HG02938 (cell line): ENCODE measurements around the gene NECAP2.
"Not testable (repeated sequence)": the region's sequence is repeated elsewhere in the genome, so short reads cannot be mapped to it uniquely, and the experiment has no call there.

Source experiments
- ATAC-seq: cut with Tn5 transposase; IDR thresholded peaks from one replicate; pipeline ENCODE4 v1.9.1; 2021; ENCODE audit warnings: mild to moderate bottlenecking, moderate library complexity; ENCODE audit not compliant: unreplicated experiment

The NECAP2 gene

GRCh38 chr1:16492937-16493336, 52.4 kb downstream of the NECAP2 start:
- ATAC-seq, result not testable (repeated sequence)

- ATAC-seq, result not testable (repeated sequence)
Measured at GRCh38 chr1:16493731-16494130, 53.2 kb downstream of the NECAP2 start.

DNA sequence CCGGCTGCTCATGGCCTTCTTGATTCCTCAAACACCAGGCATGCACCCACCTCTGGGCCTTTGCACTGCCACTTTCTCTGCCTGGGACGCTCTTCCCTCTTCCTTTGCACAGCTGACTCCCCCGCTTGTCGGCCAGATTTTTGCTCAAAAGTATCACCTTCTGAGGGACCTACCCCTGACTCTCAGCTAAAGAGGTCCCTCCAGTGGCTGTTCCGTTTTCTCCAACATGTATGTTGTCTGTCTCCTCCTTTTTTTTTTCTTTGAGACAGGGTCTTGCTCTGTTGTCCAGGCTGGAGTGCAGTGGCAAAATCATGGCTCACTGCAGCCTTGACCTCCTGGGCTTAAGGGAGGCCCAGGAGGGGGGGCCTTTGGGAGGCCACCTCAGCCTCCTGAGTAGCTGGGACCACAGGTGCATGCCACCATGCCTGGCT, 57.0 kb downstream of the NECAP2 start:
- not testable (repeated sequence) for ATAC-seq

DNA sequence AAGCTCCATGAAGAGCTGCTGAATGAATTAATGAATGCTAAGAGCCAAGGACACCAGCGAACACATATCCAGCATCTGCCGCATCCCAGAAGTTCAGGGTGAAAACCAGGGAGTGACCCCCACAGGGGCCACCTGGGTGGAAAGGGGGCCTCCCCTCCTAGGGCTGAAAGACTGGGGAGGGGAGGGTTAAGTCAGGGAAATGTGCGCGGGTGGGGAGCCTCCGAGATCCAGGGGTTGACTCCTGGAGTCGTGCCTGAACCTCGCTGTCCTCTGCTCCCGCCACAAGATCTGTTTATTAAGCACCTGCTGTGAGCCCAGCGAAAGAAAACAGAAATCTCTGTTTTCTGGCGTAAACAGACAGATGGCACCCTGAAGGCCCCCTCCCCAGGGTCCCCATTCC, 57.5 kb downstream of the NECAP2 start:
- ATAC-seq, result not testable (repeated sequence)

GRCh38 chr1:16498573-16499413, 58.3 kb downstream of the NECAP2 start:
- peak; percentile 64 for ATAC-seq

GRCh38 chr1:16500466-16500865, 59.9 kb downstream of the NECAP2 start:
- not testable (repeated sequence) for ATAC-seq

DNA sequence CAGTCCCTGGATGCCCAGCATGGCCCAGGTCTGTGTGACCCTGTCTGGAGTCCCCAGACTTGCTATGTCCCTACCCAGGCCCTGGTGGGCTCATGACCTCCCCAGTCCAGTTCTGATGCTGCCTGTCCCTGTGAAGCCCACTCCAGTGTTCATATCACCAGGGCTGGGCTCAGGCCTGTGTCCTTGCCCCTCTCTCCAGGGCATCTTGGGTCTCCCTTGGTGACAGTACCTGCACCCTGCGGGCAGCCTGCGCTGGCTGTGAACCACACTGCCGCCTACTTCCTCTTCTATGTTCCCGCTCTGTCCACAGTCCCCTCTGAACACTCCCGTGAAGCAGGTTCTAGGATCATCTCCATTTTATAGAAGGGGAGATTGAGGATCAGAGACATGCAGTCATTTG, 60.5 kb downstream of the NECAP2 start:
- not testable (repeated sequence) for ATAC-seq

GRCh38 chr1:16501446-16501845, 60.9 kb downstream of the NECAP2 start:
- not testable (repeated sequence) for ATAC-seq

DNA sequence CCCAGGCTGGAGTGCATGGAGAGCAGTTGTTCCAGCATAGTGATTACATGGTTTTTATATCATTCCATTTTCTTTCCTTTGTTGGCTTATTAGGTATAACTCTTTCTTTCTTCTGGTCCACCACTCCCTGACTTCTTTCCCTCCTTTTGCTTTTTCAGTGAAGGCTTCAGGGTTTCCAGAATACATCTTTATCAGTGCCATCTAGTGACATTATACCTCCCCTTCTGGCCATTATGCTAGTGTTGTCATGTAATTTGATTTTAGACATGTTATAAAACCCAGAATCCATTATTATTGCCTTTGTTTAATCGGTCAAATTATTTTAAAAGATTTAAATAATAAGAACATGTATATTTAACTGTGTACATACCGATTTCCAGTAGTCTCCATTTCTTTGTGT, 63.0 kb downstream of the NECAP2 start:
- ATAC-seq, result no peak

- ATAC-seq, result not testable (repeated sequence)
Measured at GRCh38 chr1:16505870-16506269, 65.3 kb downstream of the NECAP2 start.

- not testable (repeated sequence) for ATAC-seq
Measured at GRCh38 chr1:16506364-16507136, 66.0 kb downstream of the NECAP2 start.

DNA sequence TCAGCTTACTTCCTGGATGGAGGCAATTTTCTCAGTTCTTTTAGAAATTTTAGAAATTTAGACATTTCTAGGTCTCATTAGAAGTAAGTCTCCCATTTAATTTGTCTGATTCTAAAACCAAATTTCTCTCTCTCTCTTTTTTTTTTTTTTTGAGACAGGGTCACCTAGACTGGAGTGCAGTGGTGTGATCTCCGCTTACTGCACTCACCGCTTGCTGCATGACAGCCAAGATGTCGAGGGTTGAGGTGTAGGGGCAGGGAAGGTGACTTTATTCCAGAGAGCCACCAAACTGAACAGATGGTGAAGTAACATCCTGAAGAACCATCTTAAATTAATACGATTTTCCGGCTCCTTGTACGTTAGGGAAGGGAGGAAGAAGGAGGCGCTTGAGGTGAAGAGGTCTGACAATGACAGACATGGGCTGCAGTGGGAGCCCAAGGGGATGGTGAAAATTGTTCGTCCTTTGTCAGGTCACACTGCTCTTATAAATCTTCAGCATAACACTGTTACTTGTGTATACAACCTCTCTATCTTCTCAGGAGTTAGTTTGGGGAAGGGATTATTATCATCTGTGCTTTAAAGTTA, 68.4 kb downstream of the NECAP2 start:
- not testable (repeated sequence) for ATAC-seq
